IMR-90 (cell line): ENCODE measurements around the gene RFTN1. TPM values are rescaled to one million over a fixed set of nuclear protein-coding genes. Genes with fewer than 3 reads are reported as not detected.

Experiments
- ATAC-seq: fragments of 200-7000 bp; cut with Tn5 transposase; 2 replicates; pipeline ENCODE4 v1.9.1; 2020; ENCODE audit warnings: low read depth, mild to moderate bottlenecking, moderate library complexity
- BruUV-seq: library from RNA; stranded (reverse); fragments of 400-500 nt; replicated peaks from 2 replicates; lab custom pipeline; 2021; lab: Mats Ljungman, UMichigan
- CTCF ChIA-PET: fragments of 300-600 bp; formaldehyde crosslinking; extraction: SDS; loops from one replicate; lab custom pipeline; 2021; ENCODE audit warnings: antibody characterized with exemption; lab: Yijun Ruan, JAX
- POLR2A ChIA-PET: fragments of 300-600 bp; sonication (Branson Sonifier 250); formaldehyde crosslinking; loops from one replicate; lab custom pipeline; 2022; ENCODE audit warnings: antibody characterized with exemption; ENCODE audit not compliant: unreplicated experiment; lab: Charles Lee
- DNase-seq: peaks from one replicate; pipeline ENCODE4 v3.0.0; 2013
- H2AFZ ChIP-seq: replicated peaks from 2 replicates; pipeline ENCODE3; 2013; ENCODE audit warnings: low read length, mild to moderate bottlenecking; ENCODE audit not compliant: poor library complexity
- H2AK5ac ChIP-seq: 2 replicates; pipeline ENCODE4 v1.6.1; 2013; ENCODE audit warnings: low read depth, low read length, inconsistent platforms
- H2AK9ac ChIP-seq: replicated peaks from 2 replicates; pipeline ENCODE3; 2013; ENCODE audit warnings: mild to moderate bottlenecking, low read depth, low read length, moderate library complexity; ENCODE audit not compliant: poor library complexity
- H2BK120ac ChIP-seq: 2 replicates; pipeline ENCODE4 v1.6.1; 2013; ENCODE audit warnings: low read depth, low read length, inconsistent platforms
- H2BK15ac ChIP-seq: 3 replicates; pipeline ENCODE4 v1.6.1; 2013; ENCODE audit warnings: low read depth, low read length, inconsistent platforms
- H2BK20ac ChIP-seq: 2 replicates; pipeline ENCODE4 v1.6.1; 2013; ENCODE audit warnings: low read depth, mild to moderate bottlenecking, inconsistent platforms, low read length, moderate library complexity
- H2BK5ac ChIP-seq: 2 replicates; pipeline ENCODE4 v1.6.1; 2013; ENCODE audit warnings: mild to moderate bottlenecking, low read depth, low read length, inconsistent platforms; ENCODE audit not compliant: poor library complexity, severe bottlenecking
- H3K14ac ChIP-seq: replicated peaks from 2 replicates; pipeline ENCODE4 v1.6.1; 2013; ENCODE audit warnings: low read depth, low read length, inconsistent platforms
- H3K18ac ChIP-seq: 2 replicates; pipeline ENCODE4 v1.6.1; 2013; ENCODE audit warnings: low read depth, low read length, control low read depth
- H3K23ac ChIP-seq: 2 replicates; pipeline ENCODE4 v1.6.1; 2013; ENCODE audit warnings: low read depth, low read length, inconsistent platforms
- H3K27ac ChIP-seq: 2 replicates; pipeline ENCODE4 v1.5.1; 2013; ENCODE audit warnings: mild to moderate bottlenecking, control low read depth, low read length; ENCODE audit not compliant: insufficient read depth
- H3K27me3 ChIP-seq: 2 replicates; pipeline ENCODE4 v1.6.1; 2013; ENCODE audit warnings: low read length; ENCODE audit not compliant: control insufficient read depth, insufficient read depth
- H3K36me3 ChIP-seq: 2 replicates; pipeline ENCODE4 v1.6.1; 2013; ENCODE audit warnings: low read length, mixed read lengths; ENCODE audit not compliant: control insufficient read depth, insufficient read depth
- H3K4ac ChIP-seq: 2 replicates; pipeline ENCODE4 v1.6.1; 2013; ENCODE audit warnings: low read depth, low read length, inconsistent platforms
- H3K4me1 ChIP-seq: 2 replicates; pipeline ENCODE4 v1.6.1; 2013; ENCODE audit warnings: low read length, mixed read lengths; ENCODE audit not compliant: control insufficient read depth, insufficient read depth
- H3K4me2 ChIP-seq: 2 replicates; pipeline ENCODE4 v1.6.1; 2013; ENCODE audit warnings: low read depth, mild to moderate bottlenecking, control low read depth, low read length, moderate library complexity
- H3K4me3 ChIP-seq: 2 replicates; pipeline ENCODE4 v1.5.1; 2013; ENCODE audit warnings: low read depth, mild to moderate bottlenecking, control low read depth, low read length, moderate library complexity; ENCODE audit not compliant: insufficient read depth
- H3K56ac ChIP-seq: 2 replicates; pipeline ENCODE4 v1.6.1; 2013; ENCODE audit warnings: low read length, inconsistent platforms; ENCODE audit not compliant: insufficient read depth; ENCODE audit errors: extremely low read depth
- H3K79me1 ChIP-seq, 2 experiments: 2 replicates each; pipeline ENCODE4 v1.6.1; 2013; ENCODE audit warnings: low read length in 2 of 2, inconsistent platforms in 1 of 2, low read depth in 1 of 2
- H3K9ac ChIP-seq: 2 replicates; pipeline ENCODE4 v1.6.1; 2013; ENCODE audit warnings: low read depth, low read length, control low read depth
- H3K9me1 ChIP-seq: 2 replicates; pipeline ENCODE4 v1.6.1; 2013; ENCODE audit warnings: low read length, inconsistent platforms; ENCODE audit not compliant: insufficient read depth
- H3K9me3 ChIP-seq: 2 replicates; pipeline ENCODE4 v1.6.1; 2013; ENCODE audit warnings: low read length; ENCODE audit not compliant: control insufficient read depth, insufficient read depth
- H4K20me1 ChIP-seq: 2 replicates; pipeline ENCODE4 v1.6.1; 2013; ENCODE audit warnings: low read length, inconsistent platforms; ENCODE audit not compliant: insufficient read depth
- H4K5ac ChIP-seq: 2 replicates; pipeline ENCODE4 v1.6.1; 2013; ENCODE audit warnings: mild to moderate bottlenecking, low read depth, low read length, control low read depth
- H4K8ac ChIP-seq, 2 experiments: 2 replicates each; pipeline ENCODE4 v1.6.1; 2013; ENCODE audit warnings: low read depth in 2 of 2, low read length in 2 of 2, control low read depth in 1 of 2, inconsistent platforms in 1 of 2
- H4K91ac ChIP-seq: 2 replicates; pipeline ENCODE4 v1.6.1; 2013; ENCODE audit warnings: low read depth, low read length, inconsistent platforms; ENCODE audit not compliant: insufficient read depth
- BHLHE40 ChIP-seq: fragments of 150-350 bp; IDR thresholded peaks from 2 replicates; pipeline ENCODE4 v1.6.1; 2016; ENCODE audit warnings: mild to moderate bottlenecking, low read depth, low read length
- CEBPB ChIP-seq: IDR thresholded peaks from 2 replicates; pipeline ENCODE4 v1.6.1; 2012; ENCODE audit warnings: low read depth, low read length, improper control_type of control experiment
- MAZ ChIP-seq: IDR thresholded peaks from 2 replicates; pipeline ENCODE4 v1.6.1; 2012; ENCODE audit warnings: low read depth, mild to moderate bottlenecking, low read length, improper control_type of control experiment, moderate library complexity, borderline replicate concordance
- NFE2L2 ChIP-seq: fragments of 150-350 bp; IDR thresholded peaks from 2 replicates; pipeline ENCODE4 v1.6.1; 2016; ENCODE audit warnings: low read depth, mild to moderate bottlenecking, low read length
- RFX5 ChIP-seq: IDR thresholded peaks from 2 replicates; pipeline ENCODE4 v1.8.0; 2012; ENCODE audit warnings: low read depth, mild to moderate bottlenecking, low read length, moderate library complexity
- SMC3 ChIP-seq: fragments of 150-350 bp; IDR thresholded peaks from 2 replicates; pipeline ENCODE4 v1.6.1; 2016; ENCODE audit warnings: low read depth, mild to moderate bottlenecking, antibody characterized with exemption, low read length, moderate library complexity
- USF2 ChIP-seq: fragments of 150-350 bp; IDR thresholded peaks from 2 replicates; pipeline ENCODE4 v1.6.1; 2017; ENCODE audit warnings: mild to moderate bottlenecking, antibody characterized with exemption, low read length, low read depth
- WGBS, 2 experiments: methylation state at CpG; one replicate each; pipeline versions ENCODE4 v1.1.5 to v1.1.7; 2013; ENCODE audit warnings: missing lambda C conversion rate in 2 of 2; ENCODE audit not compliant: insufficient read length in 1 of 2; ENCODE audit errors: extremely low coverage in 2 of 2; 5-methylcytosine and 5-hydroxymethylcytosine counted together
- dilution Hi-C: fragments of 300-500 bp; cut with HindIII; formaldehyde crosslinking; loops from one replicate; pipeline ENCODE4 v1.14.3; 2018; ENCODE audit warnings: low sequenced_read_pairs; ENCODE audit not compliant: unreplicated experiment
- in situ Hi-C: fragments of 300-500 bp; cut with MboI; formaldehyde crosslinking; loops from 3 replicates; pipeline ENCODE4 v1.14.3; 2019; ENCODE audit warnings: low sequenced_read_pairs, inconsistent platforms, mixed read lengths
- intact Hi-C: fragments of 100-400 bp; cut with micrococcal nuclease; formaldehyde crosslinking; loops from 2 replicates; pipeline ENCODE4 v1.10.0; 2022
- polyA plus RNA-seq, 3 experiments: library from polyadenylated mRNA; depleted of rRNA; stranded (reverse); fragments of >200 nt; gene quantifications; 2 replicates each; pipeline ENCODE4 v1.2.3, GENCODE V29; 2012; ENCODE audit warnings: low replicate concordance in 1 of 3
- total RNA-seq: library from RNA; depleted of rRNA; stranded (reverse); fragments of >200 nt; gene quantifications from 2 replicates; pipeline ENCODE4 v1.2.3, GENCODE V29; 2012

The RFTN1 gene
- total and polyA plus RNA-seq, 2 of the 4 experiments (the other 2 are of a cell fraction) = 45.0 to 52.0 TPM

DNA sequence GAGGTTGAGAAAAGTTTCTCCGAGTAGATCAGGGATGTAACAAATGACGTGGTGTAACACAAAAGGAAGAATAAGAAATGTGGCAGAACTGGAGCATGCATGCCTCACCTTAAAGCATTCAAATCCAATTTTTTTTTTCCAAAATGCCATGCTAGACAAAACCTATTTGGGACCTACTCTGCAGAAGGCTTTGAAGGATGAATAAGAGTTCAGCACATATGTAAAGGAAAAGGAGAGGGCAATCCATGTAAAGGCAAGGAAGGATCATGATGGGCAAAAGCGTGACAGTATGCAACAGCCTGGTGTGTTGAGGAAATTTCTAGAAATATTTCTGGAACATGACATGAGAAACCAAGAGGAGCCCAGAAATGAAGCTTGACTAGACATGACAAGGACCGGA, 132.1 kb downstream of the RFTN1 start:
- no peak overlapping the region for H3K23ac ChIP-seq
- no peak overlapping the region for H2BK5ac ChIP-seq
- ChIA-PET CTCF (no interaction called here), POLR2A (no interaction called here)
- no peak overlapping the region for H3K56ac ChIP-seq
- peaks cover 18% of the 10 kb centered on the region; the same call in 1 of the 2 replicates for H4K20me1 ChIP-seq
- no peak overlapping the region for H4K91ac ChIP-seq
- no peaks in the 10 kb centered on the region for H3K27me3 ChIP-seq
- peaks cover 30% of the 10 kb centered on the region for H3K4me1 ChIP-seq
- intact Hi-C loops = no loop called here
- no peak overlapping the region for H2BK15ac ChIP-seq
- no peak overlapping the region for H2AK5ac ChIP-seq
- peaks cover 16% of the 10 kb centered on the region for H3K36me3 ChIP-seq
- no peak for ATAC-seq
- H3K4ac ChIP-seq = no peak overlapping the region
- no peak overlapping the region for H2AK9ac ChIP-seq
- H3K27ac ChIP-seq = no peak overlapping the region
- H2AFZ ChIP-seq = no peak overlapping the region
- peaks cover 6% of the 10 kb centered on the region; the same call in 1 of the 2 replicates for H3K9me3 ChIP-seq
- H3K4me3 ChIP-seq = no peak overlapping the region
- H3K9me1 ChIP-seq = peaks cover 16% of the 10 kb centered on the region
- H2BK20ac ChIP-seq = no peak overlapping the region
- in situ Hi-C loops = no loop called here
- DNase-seq = no peak
- no peak overlapping the region for H3K14ac ChIP-seq
- H2BK120ac ChIP-seq = no peak overlapping the region
- H4K5ac ChIP-seq = no peak overlapping the region
- TF ChIP-seq CEBPB = no peak
- TF ChIP-seq MAZ = no peak
- TF ChIP-seq BHLHE40 = no peak
- no peak for TF ChIP-seq RFX5
- no peak for TF ChIP-seq NFE2L2
- no peak for TF ChIP-seq USF2
- TF ChIP-seq SMC3 = no peak
- no peak overlapping the region for H3K18ac ChIP-seq
- WGBS, 2 experiments = 100% methylated on average over 1 of the region's 4 CpGs; no CpG with 5 or more reads in 1 of the 2 experiments
- no peak overlapping the region for H3K9ac ChIP-seq
- dilution Hi-C loops = no loop called here
- H3K4me2 ChIP-seq = no peak overlapping the region
- peaks cover 35 to 65% of the 10 kb centered on the region in 2 experiments for H3K79me1 ChIP-seq
- no TSS peak for BruUV-seq
- no peak overlapping the region for H4K8ac ChIP-seq
